Body of pancreas (tissue), 4 donors: ENCODE data around the gene PBX1. TPM values are rescaled to one million over a fixed set of nuclear protein-coding genes. Genes with fewer than 3 reads are reported as not detected.
A peak's percentile ranks its signal among the peaks of the same experiment; 100 is the strongest.

Experiments
- ATAC-seq: fragments of 150-250 bp; one replicate; pipeline ENCODE4 v1.9.1; 2016
- DNase-seq, 4 donors: peaks; one replicate each; pipeline ENCODE4 v3.0.0-alpha.2; 2019
- H3K27ac ChIP-seq, 4 donors: fragments of 200-600 bp; sonication (generic); 1 replicate in 3 of 4; 2 replicates in 1 of 4; pipeline versions ENCODE4 v1.5.1 to v1.6.1; 2016 to 2019; ENCODE audit warnings: mild to moderate bottlenecking in 1 of 4, mixed read lengths in 1 of 4, moderate library complexity in 1 of 4
- H3K27me3 ChIP-seq, 2 donors: fragments of 200-600 bp; sonication (generic); one replicate each; pipeline ENCODE4 v1.6.0; 2016; ENCODE audit warnings: mild to moderate bottlenecking in 1 of 2
- H3K36me3 ChIP-seq, 2 donors: fragments of 200-600 bp; sonication (generic); replicated peaks in 1 of 2; 2 replicates each; pipeline ENCODE4 v1.5.1; 2016; ENCODE audit warnings: low read depth in 2 of 2; ENCODE audit not compliant: insufficient read depth in 1 of 2
- H3K4me1 ChIP-seq: fragments of 200-600 bp; sonication (generic); one replicate; pipeline ENCODE4 v1.6.0; 2016
- H3K4me3 ChIP-seq, 2 donors: fragments of 200-600 bp; sonication (generic); 1 replicate in 1 of 2; 2 replicates in 1 of 2; pipeline ENCODE4 v1.5.1; 2016 to 2019
- H3K9me3 ChIP-seq, 3 donors: fragments of 200-600 bp; sonication (generic); 1 replicate in 2 of 3; 2 replicates in 1 of 3; pipeline ENCODE4 v1.5.1; 2016
- CTCF ChIP-seq, 7 experiments: fragments of 450-650 bp in 4 of 7; fragments of 200-600 bp in 3 of 7; sonication (generic) in 3 of 7; IDR thresholded peaks; one replicate each; pipeline ENCODE4 v1.5.1; 2016 to 2019; ENCODE audit warnings: antibody characterized with exemption in 7 of 7
- POLR2A ChIP-seq, 3 donors: fragments of 450-650 bp; IDR thresholded peaks; one replicate each; pipeline ENCODE4 v1.6.1; 2016; ENCODE audit warnings: antibody characterized with exemption in 3 of 3, mild to moderate bottlenecking in 2 of 3
- WGBS, 2 donors: methylation state at CpG; one replicate each; pipeline ENCODE4 v1.1.5; 2017; 5-methylcytosine and 5-hydroxymethylcytosine counted together
- intact Hi-C: fragments of 100-400 bp; cut with DNase I; formaldehyde crosslinking; loops from one replicate; pipeline ENCODE4 v1.15.1; 2023
- total RNA-seq, 2 donors: library from RNA; depleted of rRNA; stranded (reverse); fragments of >200 nt; gene quantifications; one replicate each; pipeline ENCODE4 v1.1.0, GENCODE V29; 2016

PBX1 gene
- total RNA-seq, 2 donors from 2014 or later: 83.1 to 111 TPM

GRCh38 chr1:164780863-164781262, 221.9 kb downstream of the PBX1 start:
- peaks cover 98% of the 10 kb centered on the region for H3K4me1 ChIP-seq
- DNase-seq (peak in 3 of 4 donors; percentile 53 to 64 (median 55)), ATAC-seq (peak; percentile 36)
- H3K27ac ChIP-seq: peak overlapping the region; percentile 13 to 79 (median 66)
- no peaks in the 10 kb centered on the region for H3K27me3 ChIP-seq
- intact Hi-C loops: no loop called here
- H3K9me3 ChIP-seq: no peaks in the 10 kb centered on the region
- H3K4me3 ChIP-seq: no peak overlapping the region
- TF ChIP-seq POLR2A (IDR thresholded peaks at IDR 0.05): no peak
- TF ChIP-seq CTCF (IDR thresholded peaks at IDR 0.05): no peak
- WGBS, 2 donors: 65 to 69% methylated on average over 8 of the region's 8 CpGs
- no peaks in the 10 kb centered on the region for H3K36me3 ChIP-seq

GRCh38 chr1:164781972-164782371, 223.0 kb downstream of the PBX1 start:
- Histone ChIP-seq H3K9me3 (no peaks in the 10 kb centered on the region), H3K4me3 (no peak overlapping the region), H3K4me1 (peaks cover 99% of the 10 kb centered on the region), H3K27me3 (no peaks in the 10 kb centered on the region), H3K36me3 (no peaks in the 10 kb centered on the region), H3K27ac (peak overlapping the region; percentile 59 to 79 (median 66))
- intact Hi-C loops: no loop called here
- ATAC-seq: peak; percentile 12
- DNase-seq: peak in 3 of 4 donors; percentile 35 to 63 (median 56)
- no peak for TF ChIP-seq POLR2A (IDR thresholded peaks at IDR 0.05)
- TF ChIP-seq CTCF (IDR thresholded peaks at IDR 0.05): no peak
- WGBS, 2 donors: 12 to 35% methylated on average over 1 of the region's 1 CpG

GRCh38 chr1:164783778-164784555, 225.0 kb downstream of the PBX1 start:
- 56 to 60% methylated on average over 13 of the region's 13 CpGs for WGBS, 2 donors
- Histone ChIP-seq H3K27ac (peak overlapping the region; percentile 59 to 82 (median 71)), H3K36me3 (no peaks in the 10 kb centered on the region), H3K9me3 (no peaks in the 10 kb centered on the region), H3K4me1 (peaks cover 89% of the 10 kb centered on the region), H3K4me3 (no peak overlapping the region), H3K27me3 (no peaks in the 10 kb centered on the region)
- intact Hi-C loops: no loop called here
- ATAC-seq (no peak), DNase-seq (peak in 1 of 4 donors; percentile 35)
- no peak for TF ChIP-seq CTCF (IDR thresholded peaks at IDR 0.05)
- TF ChIP-seq POLR2A (IDR thresholded peaks at IDR 0.05): no peak

- peak overlapping the region; percentile 63 to 84 (median 80) for H3K27ac ChIP-seq
- no peak for ATAC-seq
- no peak for DNase-seq
- H3K4me3 ChIP-seq: no peak overlapping the region
- H3K36me3 ChIP-seq: no peaks in the 10 kb centered on the region
- H3K27me3 ChIP-seq: no peaks in the 10 kb centered on the region
- 83 to 91% methylated on average over 6 of the region's 6 CpGs for WGBS, 2 donors
- no peaks in the 10 kb centered on the region for H3K9me3 ChIP-seq
- TF ChIP-seq CTCF (IDR thresholded peaks at IDR 0.05): no peak
- TF ChIP-seq POLR2A (IDR thresholded peaks at IDR 0.05): no peak
- intact Hi-C loops: no loop called here
- peaks cover 79% of the 10 kb centered on the region for H3K4me1 ChIP-seq
Measured at GRCh38 chr1:164784960-164785359, 226.0 kb downstream of the PBX1 start.
